Cerebellar nuclear complex (tissue), 1 donor: ENCODE results near the gene TENM4.
"Not testable (repeated sequence)": the region's sequence is repeated elsewhere in the genome, so short reads cannot be mapped to it uniquely, and the experiment has no call there.

Source experiments
- DNase-seq, 2 experiments: peaks; one replicate each; lab custom pipeline; 2025; lab: John Stamatoyannopoulos, UW

Gene TENM4

DNA sequence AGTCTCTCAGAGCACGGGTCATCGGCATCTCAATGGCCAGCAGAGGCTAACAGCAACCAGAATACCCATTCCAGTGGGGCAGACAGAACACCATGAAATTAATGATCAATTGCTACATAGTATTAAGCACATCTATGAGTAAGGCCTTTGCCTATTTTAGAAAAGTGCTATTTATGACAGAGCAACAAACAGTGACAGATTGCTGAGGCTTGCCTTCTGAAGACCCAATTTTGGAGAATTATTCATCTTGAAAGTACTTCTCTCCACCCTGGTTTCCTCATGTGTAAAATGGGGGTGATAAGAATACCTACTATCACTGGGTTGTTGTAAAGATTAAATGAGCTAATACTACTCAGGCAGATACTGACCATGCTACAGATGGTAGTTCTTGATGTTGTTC, 232.7 kb downstream of the TENM4 start:
- DNase-seq, result no peak

DNA sequence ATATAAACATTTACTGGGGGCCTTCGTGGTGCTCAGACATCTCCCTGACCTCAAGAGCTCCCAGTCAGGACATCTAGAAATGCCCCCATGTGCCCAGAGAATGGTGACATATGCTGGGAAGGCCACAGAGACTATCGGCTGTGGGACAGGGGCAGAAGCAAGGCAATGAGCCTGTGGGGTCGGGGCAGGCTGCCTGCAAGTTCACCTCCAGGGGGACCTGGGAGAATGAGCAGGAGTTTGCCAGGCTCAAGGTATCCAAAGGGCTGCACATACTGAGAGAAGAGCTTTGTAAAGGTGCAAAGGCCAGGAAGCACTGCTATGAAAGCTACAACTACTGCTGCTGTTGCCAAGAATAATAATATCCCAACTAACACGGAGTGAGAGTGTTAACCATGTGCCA, 233.9 kb downstream of the TENM4 start:
- DNase-seq, result no peak

DNA sequence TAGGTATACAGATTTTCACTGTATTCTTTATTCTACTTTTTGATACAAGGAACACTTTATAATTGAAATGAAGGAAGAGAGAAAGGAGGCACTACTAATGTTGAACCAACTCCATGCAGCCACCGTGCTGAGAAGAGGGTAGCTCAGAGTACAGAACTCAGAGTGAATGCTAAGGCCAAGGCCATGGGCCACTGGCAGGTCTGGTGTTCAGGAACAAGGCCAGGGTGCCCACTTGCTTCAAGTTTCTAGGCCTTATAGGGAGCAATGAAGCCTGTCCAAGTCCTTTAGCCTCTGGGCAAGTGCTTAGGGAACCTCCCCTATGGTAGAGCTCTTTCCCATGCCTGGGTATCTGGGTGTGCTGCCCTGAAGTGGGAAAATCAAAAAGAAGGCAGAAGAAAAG, 235.0 kb downstream of the TENM4 start:
- no peak for DNase-seq

DNA sequence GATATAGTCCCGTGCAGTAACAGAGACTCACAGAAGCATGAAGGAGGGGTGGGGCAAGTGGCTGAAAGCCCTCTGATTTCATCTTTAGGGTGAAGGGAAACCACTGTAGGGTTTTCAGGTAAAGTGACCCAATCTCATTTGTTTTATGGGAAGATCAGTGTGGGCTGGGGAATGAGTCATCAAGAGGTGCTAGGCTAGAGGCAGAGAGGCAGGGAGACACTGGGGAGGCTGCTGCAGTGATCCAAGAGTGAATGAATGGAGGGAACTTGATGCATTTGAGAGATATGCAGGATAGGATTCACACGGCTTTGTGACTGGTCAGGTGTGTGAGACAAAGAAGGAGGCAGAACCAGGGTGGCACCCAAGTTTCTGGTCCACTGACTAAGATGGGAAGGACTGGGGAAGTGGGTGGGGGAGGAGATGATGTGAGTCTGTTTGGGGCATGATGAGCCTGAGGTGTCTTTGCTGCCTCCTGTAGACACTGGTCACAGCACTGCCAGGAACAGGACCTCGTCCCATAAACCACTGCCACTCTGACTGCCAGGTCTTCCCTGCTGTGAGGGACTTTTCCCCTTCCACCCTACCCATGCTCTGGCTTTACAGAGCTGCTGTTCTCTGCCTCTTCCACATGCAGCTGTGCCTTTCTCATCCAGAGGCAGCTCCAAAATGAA, 239.0 kb downstream of the TENM4 start:
- DNase-seq, result no peak

DNA sequence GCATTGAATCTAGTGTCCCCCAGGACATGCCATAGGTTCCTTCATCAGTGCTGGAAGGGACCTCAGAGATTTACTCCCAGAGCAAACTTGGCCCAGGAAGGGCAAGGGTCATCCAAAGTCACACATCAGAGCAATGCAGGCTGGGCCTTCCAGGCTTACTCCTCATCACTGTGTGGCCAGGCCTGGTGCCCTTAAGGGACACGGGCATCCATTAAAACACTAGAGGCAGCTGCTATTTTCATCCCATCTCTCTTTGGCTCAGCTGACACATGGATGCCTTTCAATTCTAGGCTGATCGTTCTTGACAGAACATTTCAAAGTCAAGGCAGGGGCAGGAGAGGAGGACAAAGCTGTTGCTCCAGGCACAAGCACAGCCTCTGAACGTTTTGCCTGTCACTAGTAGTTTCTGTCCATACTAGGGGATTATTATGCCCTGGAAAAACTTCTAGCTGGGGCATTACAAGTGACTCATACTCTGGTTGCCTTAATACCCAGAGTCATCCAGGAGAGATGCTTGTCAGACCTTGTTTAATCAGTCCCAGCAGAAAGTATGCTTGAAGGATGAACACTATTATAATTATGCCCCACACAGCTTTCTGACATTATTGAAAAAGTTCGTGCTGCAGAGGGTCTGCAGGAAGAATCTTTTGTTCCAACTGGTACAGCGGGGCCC, 240.3 kb downstream of the TENM4 start:
- no peak for DNase-seq

DNA sequence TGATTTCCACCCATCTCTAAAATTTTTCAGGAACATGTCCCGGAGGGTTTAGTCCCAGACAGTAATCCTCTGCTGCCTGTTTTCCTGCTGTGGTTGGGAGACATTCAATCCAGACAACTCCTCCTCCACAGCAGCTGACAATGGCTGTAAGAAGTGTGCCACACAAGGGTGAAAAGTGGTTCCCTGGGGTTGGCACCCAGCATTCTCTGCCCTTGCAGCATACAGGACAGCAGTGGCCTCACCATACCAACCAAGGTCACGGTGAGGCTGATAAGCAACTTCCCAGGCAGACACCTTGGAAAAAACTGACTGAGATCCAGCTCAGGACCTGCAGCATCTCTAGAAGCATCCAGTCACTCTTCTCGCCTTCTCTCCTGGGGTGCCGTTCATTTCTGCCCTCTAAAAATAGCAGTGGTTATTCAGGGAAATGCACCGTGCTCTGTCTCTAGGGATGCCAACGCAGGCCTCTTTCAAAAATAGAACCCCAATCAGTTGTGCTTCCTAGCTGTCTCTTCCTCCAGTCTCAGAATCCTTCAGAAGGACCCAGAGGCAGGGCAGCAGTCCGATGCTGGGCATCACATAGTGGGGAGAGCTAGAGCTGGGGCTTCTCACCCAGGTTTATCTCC, 241.0 kb downstream of the TENM4 start:
- no peak for DNase-seq

DNA sequence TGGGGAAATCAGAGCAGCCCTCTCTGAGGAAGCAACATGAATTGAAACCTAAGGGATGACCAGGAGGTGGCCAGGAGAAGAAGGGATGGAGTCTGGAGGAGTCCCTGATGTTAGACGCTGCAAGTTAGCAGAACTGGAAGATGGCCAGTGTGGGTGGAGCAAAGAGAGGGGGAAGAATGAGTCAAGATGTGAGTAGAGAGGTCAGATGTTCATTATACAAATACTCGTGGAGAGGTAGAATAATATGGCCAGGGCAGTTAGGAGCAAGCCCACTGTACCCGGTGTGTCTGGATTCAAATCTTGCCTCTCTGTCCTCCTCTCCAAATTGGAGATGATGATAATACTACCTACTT, 242.0 kb downstream of the TENM4 start:
- no peak for DNase-seq

DNA sequence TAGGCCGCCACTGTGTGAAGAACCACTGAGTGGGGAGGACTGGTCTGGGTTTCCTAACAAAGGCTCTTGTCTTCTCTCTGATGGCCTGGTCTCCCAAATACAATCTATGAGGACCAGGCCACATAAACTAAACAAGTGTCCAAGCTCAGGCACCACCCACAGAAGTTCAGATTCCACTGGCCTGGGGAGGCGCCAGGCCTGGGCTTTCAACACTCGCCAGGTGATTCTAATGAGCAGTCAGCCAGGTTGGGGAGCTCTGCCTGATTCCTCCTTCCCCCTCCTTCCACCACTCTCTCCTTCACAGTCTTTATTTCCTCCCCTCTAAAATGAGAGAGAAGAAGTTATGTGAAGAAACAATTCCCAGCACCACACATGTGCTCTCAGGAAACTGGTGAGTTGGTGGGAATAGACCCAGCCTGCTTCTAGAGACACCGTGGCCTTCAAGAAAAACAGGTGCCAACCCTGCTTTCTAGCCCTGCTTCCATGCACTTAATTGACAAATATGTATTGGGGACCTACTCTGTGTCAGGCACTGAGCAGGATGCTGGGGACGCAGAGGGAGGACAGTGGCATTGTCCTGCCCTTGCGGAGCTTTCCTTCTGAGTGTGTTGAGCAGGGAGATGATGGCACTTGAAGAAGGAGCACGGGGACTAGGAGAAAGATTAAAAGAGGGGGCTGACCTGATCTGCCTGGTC, 242.5 kb downstream of the TENM4 start:
- DNase-seq, result no peak

DNA sequence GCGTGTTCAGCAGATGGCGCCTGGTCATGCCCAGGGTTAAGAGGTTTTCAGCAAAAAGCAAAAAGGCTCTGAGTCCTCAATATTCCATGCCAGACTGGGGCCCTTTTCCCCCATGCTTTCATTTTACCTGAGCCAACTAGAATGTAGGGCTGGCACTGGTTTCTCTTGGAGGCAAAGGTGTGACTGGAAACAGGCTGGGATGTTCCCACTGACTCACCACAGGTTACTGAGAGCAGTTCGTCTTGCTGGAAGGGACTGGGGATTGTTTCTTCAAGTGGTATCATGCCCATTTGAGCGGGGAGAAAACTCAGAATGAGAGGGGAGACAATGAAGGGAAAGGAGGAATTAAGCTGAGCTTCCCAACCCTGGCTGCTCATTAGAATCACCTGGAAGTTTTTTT, 243.9 kb downstream of the TENM4 start:
- DNase-seq, result no peak

DNA sequence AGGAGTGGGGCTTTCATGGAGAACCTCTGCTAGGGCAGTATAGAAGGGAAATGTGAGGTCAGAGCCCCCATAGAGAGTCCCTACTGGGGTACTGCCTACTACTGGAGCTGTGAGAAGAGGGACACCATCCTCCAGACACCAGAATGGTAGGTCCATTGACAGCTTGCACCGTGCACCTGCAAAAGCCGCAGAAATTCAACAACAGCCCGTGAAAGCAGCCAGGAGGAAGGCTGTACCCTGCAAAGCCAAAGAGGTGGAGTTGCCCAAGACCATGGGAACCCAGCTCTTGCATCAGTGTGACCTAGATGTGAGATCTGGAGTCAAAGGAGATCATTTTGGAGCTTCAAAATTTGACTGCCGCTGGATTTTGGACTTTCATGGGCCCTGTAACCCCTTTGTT, 245.6 kb downstream of the TENM4 start:
- DNase-seq, result no peak

DNA sequence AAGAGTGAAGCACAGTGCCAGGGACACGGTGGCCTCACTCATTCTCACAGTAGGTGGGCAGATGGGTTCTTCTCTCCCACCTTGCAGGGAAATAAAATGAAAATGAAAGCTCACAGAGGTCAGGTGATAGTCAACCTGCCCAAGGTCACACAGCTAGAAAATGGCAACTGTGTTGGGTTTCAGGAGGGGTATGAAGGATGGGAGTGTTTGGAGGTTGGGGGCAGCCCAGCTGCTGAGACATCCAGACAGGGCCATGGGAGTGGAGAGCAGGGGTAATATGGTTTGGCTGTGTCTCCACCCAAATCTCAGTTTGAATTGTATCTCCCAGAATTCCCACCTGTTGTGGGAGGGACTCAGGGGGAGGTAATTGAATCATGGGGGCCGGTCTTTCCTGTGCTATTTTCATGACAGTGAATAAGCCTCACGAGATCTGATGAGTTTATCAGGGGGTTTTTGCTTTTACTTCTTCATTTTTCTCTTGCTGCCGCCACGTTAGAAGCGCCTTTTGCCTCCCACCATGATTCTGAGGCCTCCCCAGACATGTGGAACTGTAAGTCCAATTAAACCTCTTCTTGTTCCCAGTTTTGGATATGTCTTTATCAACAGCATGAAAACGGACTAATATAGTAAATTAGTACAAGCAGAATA, 247.0 kb downstream of the TENM4 start:
- DNase-seq, result no peak

DNA sequence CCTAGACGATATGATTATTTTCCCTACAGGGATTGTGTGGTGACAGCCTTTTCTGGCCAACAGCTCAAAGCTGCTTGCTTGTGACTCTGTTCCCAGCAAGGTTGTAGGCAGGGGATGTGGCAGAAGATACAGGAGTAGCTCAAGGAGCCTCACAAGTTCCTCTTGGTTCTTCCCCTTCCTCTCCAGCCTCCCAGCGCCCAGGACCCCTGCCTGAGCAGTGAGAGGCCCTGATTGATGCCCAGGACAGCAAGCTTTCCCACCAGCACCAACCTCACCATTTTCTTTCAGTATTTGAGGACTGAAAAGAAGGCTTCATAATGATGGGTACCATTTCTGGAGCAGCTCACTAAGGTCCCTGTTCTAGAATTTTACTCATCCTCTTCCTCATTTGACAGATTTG, 248.0 kb downstream of the TENM4 start:
- DNase-seq, result no peak

DNA sequence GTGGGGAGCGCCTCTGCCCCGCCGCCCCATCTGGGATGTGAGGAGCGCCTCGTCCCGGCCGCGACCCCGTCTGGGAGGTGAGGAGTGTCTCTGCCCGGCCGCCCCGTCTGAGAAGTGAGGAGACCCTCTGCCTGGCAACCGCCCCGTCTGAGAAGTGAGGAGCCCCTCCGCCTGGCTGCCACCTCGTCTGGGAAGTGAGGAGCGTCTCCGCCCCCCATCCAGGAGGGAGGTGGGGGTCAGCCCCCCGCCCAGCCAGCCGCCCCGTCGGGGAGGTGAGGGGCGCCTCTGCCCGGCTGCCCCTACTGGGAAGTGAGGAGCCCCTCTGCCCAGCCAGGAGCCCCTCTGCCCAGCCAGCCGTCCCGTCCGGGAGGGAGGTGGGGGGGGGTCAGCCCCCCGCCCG, 249.1 kb downstream of the TENM4 start:
- DNase-seq, result not testable (repeated sequence)

DNA sequence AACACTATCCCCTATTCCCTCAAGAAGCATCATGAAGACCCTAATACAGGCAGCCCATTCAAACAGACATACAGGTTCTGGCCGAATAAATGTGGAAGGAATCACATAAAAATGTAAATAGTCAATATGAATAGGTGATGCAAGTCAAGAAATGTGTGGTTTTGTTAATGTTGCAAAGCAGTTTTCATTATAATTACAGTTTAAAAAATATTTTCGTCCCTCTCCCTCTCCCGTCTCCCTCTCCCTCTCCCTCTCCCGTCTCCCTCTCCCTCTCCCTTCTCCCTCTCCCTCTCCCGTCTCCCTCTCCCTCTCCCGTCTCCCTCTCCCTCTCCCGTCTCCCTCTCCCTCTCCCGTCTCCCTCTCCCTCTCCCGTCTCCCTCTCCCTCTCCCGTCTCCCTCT, 250.3 kb downstream of the TENM4 start:
- not testable (repeated sequence) for DNase-seq

DNA sequence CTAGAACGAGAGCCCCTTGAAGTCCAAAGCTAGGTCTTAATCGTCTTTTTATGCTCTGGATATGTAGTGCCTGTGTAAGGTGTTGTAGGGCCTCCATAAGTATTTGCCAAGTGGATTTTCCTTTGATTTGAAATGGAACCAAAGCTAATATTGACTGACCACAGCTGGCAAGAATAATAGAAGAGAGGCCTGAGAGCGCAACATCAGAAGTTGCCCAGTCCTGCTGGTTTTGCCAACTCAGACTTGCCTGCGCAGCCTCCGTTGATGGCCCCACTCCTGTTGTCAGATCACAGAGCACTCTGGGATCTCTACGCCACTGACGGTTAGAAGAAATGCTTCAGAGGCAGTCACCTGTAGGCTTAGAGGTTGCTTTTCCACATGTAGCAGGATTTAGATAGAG, 251.2 kb downstream of the TENM4 start:
- DNase-seq, result no peak

DNA sequence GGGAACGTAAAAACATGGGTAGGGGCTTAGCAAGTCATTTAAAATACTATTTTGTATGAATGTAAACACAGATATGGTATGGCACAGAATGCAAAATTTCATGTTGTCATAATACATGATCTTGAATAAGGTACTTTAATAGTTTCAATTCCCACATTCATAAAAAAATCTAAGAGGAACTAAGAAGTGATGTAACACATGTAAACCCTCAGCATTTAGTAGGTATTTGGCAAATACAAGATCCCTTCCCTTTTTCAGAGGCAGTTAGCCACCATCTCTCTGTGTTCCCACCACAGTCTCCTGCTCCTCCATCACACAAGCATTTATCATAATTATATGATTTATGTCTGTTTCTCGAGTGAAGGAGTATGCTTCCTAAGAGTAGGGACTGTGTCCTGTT, 251.8 kb downstream of the TENM4 start:
- no peak for DNase-seq

DNA sequence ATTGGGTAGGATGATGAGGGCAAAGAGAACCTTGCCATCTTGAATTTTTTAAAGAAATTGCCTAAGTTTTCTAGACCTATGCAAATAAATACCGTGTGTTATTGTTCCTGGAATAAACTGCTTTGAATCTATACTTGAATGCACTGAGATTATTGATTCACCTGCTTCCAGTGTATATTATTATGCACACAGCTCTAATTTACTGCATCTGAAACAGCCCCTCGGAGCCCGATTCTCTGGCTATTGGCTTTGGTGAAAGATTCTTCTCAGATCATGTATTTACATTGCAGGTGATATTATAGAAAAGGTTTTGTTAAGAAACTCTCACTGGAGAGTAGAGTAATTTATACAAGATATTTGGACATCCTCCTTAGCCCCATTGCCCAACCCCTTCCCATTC, 254.2 kb downstream of the TENM4 start:
- DNase-seq, result no peak

DNA sequence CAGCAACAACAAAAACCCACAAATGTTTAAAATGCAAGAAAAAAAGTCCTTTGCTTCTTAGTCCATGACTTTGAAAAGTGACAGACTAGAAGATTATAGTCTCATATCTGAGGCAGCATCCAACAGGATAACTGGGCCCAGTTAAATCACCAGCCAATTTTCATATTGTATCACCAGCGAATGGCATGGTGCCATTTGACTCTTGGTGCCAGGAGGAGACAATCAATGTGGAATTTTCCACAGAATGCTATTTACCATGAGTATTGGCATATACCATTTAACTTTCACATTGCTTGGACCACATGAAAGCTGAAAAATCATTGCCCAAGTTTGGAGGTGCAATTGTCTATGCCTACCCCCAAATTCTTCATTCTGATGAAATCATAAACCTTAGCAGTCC, 255.5 kb downstream of the TENM4 start:
- no peak for DNase-seq

DNA sequence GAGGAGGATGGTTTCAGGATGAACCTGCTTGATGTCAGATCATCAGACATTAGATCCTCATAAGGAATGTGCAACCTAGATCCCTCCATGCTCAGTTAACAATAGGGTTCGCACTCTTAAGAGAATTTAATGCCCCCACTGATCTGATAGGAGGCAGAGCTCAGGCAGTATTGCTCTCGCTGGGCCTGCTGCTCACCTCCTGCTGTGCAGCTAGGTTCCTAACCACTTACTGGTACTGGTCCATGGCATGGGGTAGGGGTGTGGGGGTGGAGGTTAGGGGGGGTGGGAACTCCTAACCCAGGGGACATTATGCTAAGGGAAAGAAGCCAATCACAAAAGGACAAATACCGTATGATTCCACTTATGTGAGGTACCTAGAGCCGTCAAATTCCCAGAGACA, 256.5 kb downstream of the TENM4 start:
- no peak for DNase-seq

DNA sequence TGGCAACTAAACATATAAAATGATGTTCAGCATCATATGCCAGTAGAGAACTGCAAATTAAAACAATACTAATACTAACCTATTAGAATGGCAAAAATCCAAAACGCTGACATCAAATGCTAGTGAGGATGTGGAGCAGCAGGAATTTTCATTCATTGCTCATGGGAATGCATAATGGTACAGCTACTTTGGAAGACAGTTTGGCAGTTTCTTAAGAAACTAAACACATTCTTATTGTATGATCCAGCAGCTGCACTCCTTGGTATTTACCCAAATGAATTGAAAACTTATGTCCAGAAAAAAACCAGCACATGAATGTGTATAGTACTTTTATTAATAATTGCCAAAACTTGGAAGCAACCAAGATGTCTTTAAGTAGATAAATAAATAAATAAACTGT, 258.0 kb downstream of the TENM4 start:
- no peak for DNase-seq

DNA sequence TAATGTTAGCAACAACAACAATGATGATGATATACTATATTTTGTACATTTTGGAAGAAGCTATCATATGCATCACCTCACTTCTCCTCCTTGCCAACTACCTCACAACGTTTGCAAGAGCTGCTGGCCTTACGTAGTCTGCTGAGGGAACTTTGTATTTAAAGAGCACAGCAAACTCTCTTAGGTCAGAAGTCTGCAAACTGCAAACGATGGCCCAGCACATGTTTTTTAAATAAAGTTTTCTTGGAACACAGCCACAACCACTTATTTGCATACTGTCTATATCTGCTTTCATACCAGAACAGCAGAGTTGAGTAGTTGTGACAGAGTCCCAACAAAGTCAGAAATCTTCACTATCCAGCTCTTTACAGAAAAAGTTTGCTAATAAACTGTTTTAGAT, 261.7 kb downstream of the TENM4 start:
- DNase-seq, result no peak
